GM11168 (cell line): ENCODE measurements around the gene VPS13D.

Source experiments
- in situ Hi-C: fragments of 300-500 bp; cut with MboI; formaldehyde crosslinking; loops from one replicate; pipeline ENCODE4 v1.12.0; 2022; ENCODE audit warnings: low sequenced_read_pairs; ENCODE audit not compliant: unreplicated experiment

Gene VPS13D

GRCh38 chr1:12398479-12398878 is 168.6 kb downstream of the VPS13D start:
- in situ Hi-C loops: no loop called here

- in situ Hi-C loops: loop anchor here (25.0 kb wide), 1 partner anchor 212 kb away; the partner anchor contains the start of gene DHRS3
Observed at GRCh38 chr1:12400027-12400693, 170.3 kb downstream of the VPS13D start.

GRCh38 chr1:12402159-12402673 is 172.4 kb downstream of the VPS13D start:
- in situ Hi-C loops: loop anchor here (25.0 kb wide), 1 partner anchor 210 kb away; the partner anchor contains the start of gene DHRS3

GRCh38 chr1:12402842-12403241 is 173.0 kb downstream of the VPS13D start:
- in situ Hi-C loops: loop anchor here (25.0 kb wide), 1 partner anchor 209 kb away; the partner anchor contains the start of gene DHRS3

- in situ Hi-C loops: loop anchor here (25.0 kb wide), 1 partner anchor 207 kb away; the partner anchor contains the start of gene DHRS3
Observed at GRCh38 chr1:12404918-12405317, 175.1 kb downstream of the VPS13D start.

GRCh38 chr1:12405325-12406210 is 175.7 kb downstream of the VPS13D start:
- in situ Hi-C loops: loop anchor here (25.0 kb wide), 1 partner anchor 207 kb away; the partner anchor contains the start of gene DHRS3

- in situ Hi-C loops: loop anchor here (25.0 kb wide), 1 partner anchor 206 kb away; the partner anchor contains the start of gene DHRS3
Observed at GRCh38 chr1:12406211-12407021, 176.6 kb downstream of the VPS13D start.

- in situ Hi-C loops: loop anchor here (25.0 kb wide), 1 partner anchor 205 kb away; the partner anchor contains the start of gene DHRS3
Observed at GRCh38 chr1:12407050-12407961, 177.5 kb downstream of the VPS13D start.

GRCh38 chr1:12407962-12408454 is 178.2 kb downstream of the VPS13D start:
- in situ Hi-C loops: loop anchor here (25.0 kb wide), 1 partner anchor 204 kb away; the partner anchor contains the start of gene DHRS3

- in situ Hi-C loops: loop anchor here (25.0 kb wide), 1 partner anchor 204 kb away; the partner anchor contains the start of gene DHRS3
Observed at GRCh38 chr1:12408662-12409061, 178.8 kb downstream of the VPS13D start.

- in situ Hi-C loops: loop anchor here (25.0 kb wide), 1 partner anchor 203 kb away; the partner anchor contains the start of gene DHRS3
Observed at GRCh38 chr1:12409681-12410080, 179.9 kb downstream of the VPS13D start.

GRCh38 chr1:12410351-12410750 is 180.5 kb downstream of the VPS13D start:
- in situ Hi-C loops: loop anchor here (25.0 kb wide), 1 partner anchor 202 kb away; the partner anchor contains the start of gene DHRS3

GRCh38 chr1:12411098-12411497 is 181.3 kb downstream of the VPS13D start:
- in situ Hi-C loops: loop anchor here (25.0 kb wide), 1 partner anchor 201 kb away; the partner anchor contains the start of gene DHRS3

GRCh38 chr1:12411747-12412146 is 181.9 kb downstream of the VPS13D start:
- in situ Hi-C loops: loop anchor here (25.0 kb wide), 1 partner anchor 201 kb away; the partner anchor contains the start of gene DHRS3

- in situ Hi-C loops: loop anchor here (25.0 kb wide), 1 partner anchor 200 kb away; the partner anchor contains the start of gene DHRS3
Observed at GRCh38 chr1:12412439-12412838, 182.6 kb downstream of the VPS13D start.

GRCh38 chr1:12413664-12414410 is 184.0 kb downstream of the VPS13D start:
- in situ Hi-C loops: loop anchor here (25.0 kb wide), 1 partner anchor 198 kb away; the partner anchor contains the start of gene DHRS3

GRCh38 chr1:12414444-12415018 is 184.7 kb downstream of the VPS13D start:
- in situ Hi-C loops: loop anchor here (25.0 kb wide), 1 partner anchor 198 kb away; the partner anchor contains the start of gene DHRS3
